T-helper 1 cell treated with Interleukin-12 subunit alpha and Interleukin-12 subunit beta and Interleukin-4 antibody, amounts not matched to agents 30 μg/mL and 1 μg/mL, for 36 hours (primary cell): ENCODE results near the gene AGAP3.

Source experiments
- H3K27ac Mint-ChIP-seq: one replicate; pipeline ENCODE4 v1.8.0; 2021; ENCODE audit warnings: mild to moderate bottlenecking, mixed read lengths
- H3K27me3 Mint-ChIP-seq: one replicate; pipeline ENCODE4 v1.8.0; 2021; ENCODE audit warnings: low read depth, mixed read lengths
- H3K36me3 Mint-ChIP-seq: one replicate; pipeline ENCODE4 v1.8.0; 2021; ENCODE audit warnings: low read depth, mixed read lengths
- H3K4me1 Mint-ChIP-seq: one replicate; pipeline ENCODE4 v1.8.0; 2021; ENCODE audit warnings: low read depth, mixed read lengths
- H3K4me3 Mint-ChIP-seq: one replicate; pipeline ENCODE4 v1.8.0; 2021; ENCODE audit warnings: mild to moderate bottlenecking, moderate library complexity, mixed read lengths
- H3K9me3 Mint-ChIP-seq: one replicate; pipeline ENCODE4 v1.8.0; 2021; ENCODE audit warnings: mixed read lengths

Gene AGAP3

GRCh38 chr7:151179287-151179860, 93.1 kb downstream of the AGAP3 start:
- H3K27me3 Mint-ChIP-seq: peaks cover 5% of the 10 kb centered on the region
- no peak overlapping the region for H3K4me3 Mint-ChIP-seq
- no peaks in the 10 kb centered on the region for H3K9me3 Mint-ChIP-seq

GRCh38 chr7:151179946-151180345, 93.7 kb downstream of the AGAP3 start:
- Mint-ChIP-seq H3K9me3 (no peaks in the 10 kb centered on the region), H3K4me3 (no peak overlapping the region), H3K27me3 (peaks cover 5% of the 10 kb centered on the region)

More at GRCh38 chr7:151179287-151179860, 93.1 kb downstream of the AGAP3 start:
- H3K36me3 Mint-ChIP-seq: no peaks in the 10 kb centered on the region
- no peak overlapping the region for H3K27ac Mint-ChIP-seq
- H3K4me1 Mint-ChIP-seq: no peaks in the 10 kb centered on the region

GRCh38 chr7:151181011-151181431, 94.7 kb downstream of the AGAP3 start:
- Mint-ChIP-seq H3K27ac (no peak overlapping the region), H3K4me1 (no peaks in the 10 kb centered on the region), H3K4me3 (no peak overlapping the region), H3K27me3 (no peaks in the 10 kb centered on the region), H3K36me3 (no peaks in the 10 kb centered on the region), H3K9me3 (no peaks in the 10 kb centered on the region)

More at GRCh38 chr7:151179946-151180345, 93.7 kb downstream of the AGAP3 start:
- Mint-ChIP-seq H3K4me1 (no peaks in the 10 kb centered on the region), H3K36me3 (no peaks in the 10 kb centered on the region), H3K27ac (no peak overlapping the region)

GRCh38 chr7:151185762-151186639, 99.7 kb downstream of the AGAP3 start:
- H3K27ac Mint-ChIP-seq: no peak overlapping the region
- H3K9me3 Mint-ChIP-seq: no peaks in the 10 kb centered on the region
- no peaks in the 10 kb centered on the region for H3K27me3 Mint-ChIP-seq
- H3K36me3 Mint-ChIP-seq: no peaks in the 10 kb centered on the region
- no peak overlapping the region for H3K4me3 Mint-ChIP-seq
- no peaks in the 10 kb centered on the region for H3K4me1 Mint-ChIP-seq

GRCh38 chr7:151186640-151187408, 100.5 kb downstream of the AGAP3 start, which contains the start of gene ASB10:
ASB10 (minus strand) TSS chr7:151187250; CDS start chr7:151187130, 120 bp downstream.
- no peaks in the 10 kb centered on the region for H3K36me3 Mint-ChIP-seq
- no peak within 1 kb of the TSS for H3K27ac Mint-ChIP-seq
- no peak within 1 kb of the TSS for H3K4me3 Mint-ChIP-seq
- no peaks in the 10 kb centered on the region for H3K27me3 Mint-ChIP-seq
- no peaks in the 10 kb centered on the region for H3K9me3 Mint-ChIP-seq
- H3K4me1 Mint-ChIP-seq: no peaks in the 10 kb centered on the region

- no peak overlapping the region for H3K4me3 Mint-ChIP-seq
- H3K27ac Mint-ChIP-seq: no peak overlapping the region
- H3K27me3 Mint-ChIP-seq: no peaks in the 10 kb centered on the region
- no peaks in the 10 kb centered on the region for H3K4me1 Mint-ChIP-seq
- H3K9me3 Mint-ChIP-seq: no peaks in the 10 kb centered on the region
- no peaks in the 10 kb centered on the region for H3K36me3 Mint-ChIP-seq
These were observed 101.4 kb downstream of the AGAP3 start for GRCh38 chr7:151187409-151188251.

GRCh38 chr7:151188252-151188542, 101.9 kb downstream of the AGAP3 start:
- H3K36me3 Mint-ChIP-seq: no peaks in the 10 kb centered on the region
- H3K4me1 Mint-ChIP-seq: no peaks in the 10 kb centered on the region
- no peak overlapping the region for H3K27ac Mint-ChIP-seq
- H3K27me3 Mint-ChIP-seq: no peaks in the 10 kb centered on the region
- H3K9me3 Mint-ChIP-seq: no peaks in the 10 kb centered on the region
- H3K4me3 Mint-ChIP-seq: no peak overlapping the region

GRCh38 chr7:151189038-151189437, 102.8 kb downstream of the AGAP3 start:
- H3K36me3 Mint-ChIP-seq: no peaks in the 10 kb centered on the region
- H3K4me1 Mint-ChIP-seq: peaks cover under 1% of the 10 kb centered on the region
- no peaks in the 10 kb centered on the region for H3K27me3 Mint-ChIP-seq
- H3K9me3 Mint-ChIP-seq: no peaks in the 10 kb centered on the region
- H3K4me3 Mint-ChIP-seq: no peak overlapping the region
- no peak overlapping the region for H3K27ac Mint-ChIP-seq

GRCh38 chr7:151191544-151191943, 105.3 kb downstream of the AGAP3 start:
- Mint-ChIP-seq H3K27ac (no peak overlapping the region), H3K9me3 (no peaks in the 10 kb centered on the region), H3K36me3 (no peaks in the 10 kb centered on the region), H3K4me3 (no peak overlapping the region), H3K4me1 (peaks cover 2% of the 10 kb centered on the region), H3K27me3 (peaks cover 11% of the 10 kb centered on the region)

- Mint-ChIP-seq H3K36me3 (no peaks in the 10 kb centered on the region), H3K27me3 (peaks cover 11% of the 10 kb centered on the region), H3K4me1 (peaks cover 2% of the 10 kb centered on the region)
These were observed 105.8 kb downstream of the AGAP3 start for GRCh38 chr7:151192002-151192539.

GRCh38 chr7:151193203-151193978, 107.1 kb downstream of the AGAP3 start:
- Mint-ChIP-seq H3K27me3 (peaks cover 11% of the 10 kb centered on the region), H3K4me1 (peaks cover 2% of the 10 kb centered on the region), H3K4me3 (no peak overlapping the region), H3K36me3 (no peaks in the 10 kb centered on the region), H3K27ac (no peak overlapping the region), H3K9me3 (no peaks in the 10 kb centered on the region)

More at GRCh38 chr7:151192002-151192539, 105.8 kb downstream of the AGAP3 start:
- H3K9me3 Mint-ChIP-seq: no peaks in the 10 kb centered on the region
- no peak overlapping the region for H3K4me3 Mint-ChIP-seq
- H3K27ac Mint-ChIP-seq: no peak overlapping the region
